PFSK-1 (cell line): ENCODE results near the gene CLN3.

Source experiments
- FOXP2 ChIP-seq: optimal IDR thresholded peaks from 2 replicates; pipeline ENCODE3; 2011; ENCODE audit warnings: borderline replicate concordance, control low read depth, inconsistent platforms; ENCODE audit not compliant: insufficient read depth; ENCODE audit errors: extremely low read length, extremely low read depth
- POLR2AphosphoS5 ChIP-seq: IDR thresholded peaks from 2 replicates; pipeline ENCODE4 v1.6.1; 2012; ENCODE audit warnings: low read depth, mild to moderate bottlenecking, control low read depth, low read length, moderate library complexity
- SIN3A ChIP-seq: IDR thresholded peaks from 2 replicates; pipeline ENCODE4 v1.6.1; 2012; ENCODE audit warnings: mild to moderate bottlenecking, low read length, moderate library complexity, borderline replicate concordance; ENCODE audit not compliant: insufficient read depth
- TAF1 ChIP-seq: IDR thresholded peaks from 2 replicates; pipeline ENCODE4 v1.6.1; 2012; ENCODE audit warnings: low read length, control low read depth, borderline replicate concordance; ENCODE audit not compliant: insufficient read depth
- TF ChIP-seq, protein P1 (sequence below), 2 experiments: IDR thresholded peaks; 2 replicates each; pipeline versions ENCODE4 v1.6.1 to v1.8.0; 2011 to 2012; ENCODE audit warnings: low read depth in 2 of 2, low read length in 2 of 2, control low read depth in 1 of 2, inconsistent platforms in 1 of 2, mild to moderate bottlenecking in 1 of 2, moderate library complexity in 1 of 2; ENCODE audit not compliant: insufficient read depth in 1 of 2

CLN3 gene

DNA sequence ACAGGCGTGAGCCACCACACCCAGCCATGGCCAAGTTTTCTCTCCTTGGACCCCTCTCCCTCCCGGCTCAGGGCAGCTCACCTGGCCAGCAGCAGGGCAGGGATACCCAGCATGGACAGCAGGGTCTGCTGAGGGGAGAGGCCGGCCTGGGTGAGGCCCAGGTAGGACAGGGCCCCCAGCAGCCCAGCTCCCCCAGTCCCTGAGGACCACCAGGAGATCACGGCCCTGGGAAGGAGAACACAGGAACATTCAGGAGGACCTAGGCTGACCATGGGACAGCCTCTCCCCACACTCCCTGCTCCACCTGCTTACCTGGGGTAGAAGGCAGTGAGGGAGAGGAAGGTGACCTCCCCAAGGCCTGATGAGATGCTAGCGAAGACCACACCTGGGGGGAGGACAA lies 5.6 kb downstream of the CLN3 start:
- no peak for TF ChIP-seq SIN3A
- TF ChIP-seq, protein P1, sequence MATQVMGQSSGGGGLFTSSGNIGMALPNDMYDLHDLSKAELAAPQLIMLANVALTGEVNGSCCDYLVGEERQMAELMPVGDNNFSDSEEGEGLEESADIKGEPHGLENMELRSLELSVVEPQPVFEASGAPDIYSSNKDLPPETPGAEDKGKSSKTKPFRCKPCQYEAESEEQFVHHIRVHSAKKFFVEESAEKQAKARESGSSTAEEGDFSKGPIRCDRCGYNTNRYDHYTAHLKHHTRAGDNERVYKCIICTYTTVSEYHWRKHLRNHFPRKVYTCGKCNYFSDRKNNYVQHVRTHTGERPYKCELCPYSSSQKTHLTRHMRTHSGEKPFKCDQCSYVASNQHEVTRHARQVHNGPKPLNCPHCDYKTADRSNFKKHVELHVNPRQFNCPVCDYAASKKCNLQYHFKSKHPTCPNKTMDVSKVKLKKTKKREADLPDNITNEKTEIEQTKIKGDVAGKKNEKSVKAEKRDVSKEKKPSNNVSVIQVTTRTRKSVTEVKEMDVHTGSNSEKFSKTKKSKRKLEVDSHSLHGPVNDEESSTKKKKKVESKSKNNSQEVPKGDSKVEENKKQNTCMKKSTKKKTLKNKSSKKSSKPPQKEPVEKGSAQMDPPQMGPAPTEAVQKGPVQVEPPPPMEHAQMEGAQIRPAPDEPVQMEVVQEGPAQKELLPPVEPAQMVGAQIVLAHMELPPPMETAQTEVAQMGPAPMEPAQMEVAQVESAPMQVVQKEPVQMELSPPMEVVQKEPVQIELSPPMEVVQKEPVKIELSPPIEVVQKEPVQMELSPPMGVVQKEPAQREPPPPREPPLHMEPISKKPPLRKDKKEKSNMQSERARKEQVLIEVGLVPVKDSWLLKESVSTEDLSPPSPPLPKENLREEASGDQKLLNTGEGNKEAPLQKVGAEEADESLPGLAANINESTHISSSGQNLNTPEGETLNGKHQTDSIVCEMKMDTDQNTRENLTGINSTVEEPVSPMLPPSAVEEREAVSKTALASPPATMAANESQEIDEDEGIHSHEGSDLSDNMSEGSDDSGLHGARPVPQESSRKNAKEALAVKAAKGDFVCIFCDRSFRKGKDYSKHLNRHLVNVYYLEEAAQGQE (IDR thresholded peaks at IDR 0.05; ENCODE audit: insufficient read depth in 1 of 2, low read depth in 2 of 2, low read length in 2 of 2) = no peak
- no peak for TF ChIP-seq FOXP2
- TF ChIP-seq TAF1 = no peak
- no peak for TF ChIP-seq POLR2AphosphoS5

DNA sequence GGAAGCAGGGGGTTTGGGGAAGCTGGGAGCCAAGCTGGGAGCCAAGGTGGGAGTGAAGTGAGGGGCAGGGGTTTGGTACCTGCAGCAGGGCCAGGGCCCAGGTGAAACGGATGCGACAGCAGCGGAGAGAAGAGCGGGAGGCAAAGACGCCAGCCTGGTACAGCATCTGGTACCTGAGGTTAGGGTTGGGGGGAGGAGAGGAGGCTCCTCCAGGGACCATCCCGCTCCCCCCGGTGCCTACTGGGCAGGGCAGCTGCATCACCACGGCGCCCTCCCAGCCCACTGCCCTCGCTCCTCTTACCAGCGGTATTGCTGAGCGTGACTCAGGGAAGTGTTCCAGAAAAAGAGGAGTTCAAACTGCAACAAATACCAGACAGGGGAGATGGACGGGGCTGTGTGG lies 9.8 kb downstream of the CLN3 start:
- TF ChIP-seq POLR2AphosphoS5 = no peak
- no peak for TF ChIP-seq SIN3A
- TF ChIP-seq, protein P1 (IDR thresholded peaks at IDR 0.05; ENCODE audit: insufficient read depth in 1 of 2, low read depth in 2 of 2, low read length in 2 of 2) = no peak
- TF ChIP-seq FOXP2 = no peak
- no peak for TF ChIP-seq TAF1

DNA sequence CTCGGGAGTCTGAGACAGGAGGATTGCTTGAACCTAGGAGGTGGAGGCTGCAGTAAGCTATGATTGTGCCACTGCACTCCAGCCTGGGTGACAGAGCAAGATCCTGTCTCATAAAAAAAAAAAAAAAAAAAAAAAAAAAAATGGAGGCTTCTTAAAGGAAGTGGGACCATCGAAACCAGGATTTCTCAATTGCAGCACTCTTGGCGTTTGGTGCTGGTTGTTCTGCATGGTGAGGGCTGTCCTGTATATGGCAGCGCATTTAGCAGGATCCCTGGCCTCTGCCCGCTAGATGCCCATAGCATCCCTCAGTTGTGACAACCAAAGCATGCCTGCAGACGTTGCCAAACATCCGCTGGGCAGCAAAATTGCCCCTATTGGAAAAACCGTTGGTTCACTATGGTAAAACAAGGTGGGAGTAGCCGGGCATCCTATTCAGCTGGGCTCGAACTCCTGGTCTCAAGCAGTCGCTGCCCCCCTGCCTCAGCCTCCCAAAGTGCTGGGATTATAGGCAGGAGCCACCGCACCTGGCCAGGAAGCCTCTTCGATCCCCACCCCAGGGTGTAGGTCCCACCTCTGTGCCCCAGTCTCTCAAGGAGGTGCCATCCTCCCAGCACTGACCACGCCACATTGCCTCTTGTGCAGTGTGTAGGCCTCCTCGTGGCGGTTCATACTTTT lies 13.2 kb downstream of the CLN3 start:
- TF ChIP-seq POLR2AphosphoS5 = no peak
- no peak for TF ChIP-seq FOXP2
- no peak for TF ChIP-seq SIN3A
- TF ChIP-seq, protein P1 (IDR thresholded peaks at IDR 0.05; ENCODE audit: insufficient read depth in 1 of 2, low read depth in 2 of 2, low read length in 2 of 2) = no peak
- no peak for TF ChIP-seq TAF1

DNA sequence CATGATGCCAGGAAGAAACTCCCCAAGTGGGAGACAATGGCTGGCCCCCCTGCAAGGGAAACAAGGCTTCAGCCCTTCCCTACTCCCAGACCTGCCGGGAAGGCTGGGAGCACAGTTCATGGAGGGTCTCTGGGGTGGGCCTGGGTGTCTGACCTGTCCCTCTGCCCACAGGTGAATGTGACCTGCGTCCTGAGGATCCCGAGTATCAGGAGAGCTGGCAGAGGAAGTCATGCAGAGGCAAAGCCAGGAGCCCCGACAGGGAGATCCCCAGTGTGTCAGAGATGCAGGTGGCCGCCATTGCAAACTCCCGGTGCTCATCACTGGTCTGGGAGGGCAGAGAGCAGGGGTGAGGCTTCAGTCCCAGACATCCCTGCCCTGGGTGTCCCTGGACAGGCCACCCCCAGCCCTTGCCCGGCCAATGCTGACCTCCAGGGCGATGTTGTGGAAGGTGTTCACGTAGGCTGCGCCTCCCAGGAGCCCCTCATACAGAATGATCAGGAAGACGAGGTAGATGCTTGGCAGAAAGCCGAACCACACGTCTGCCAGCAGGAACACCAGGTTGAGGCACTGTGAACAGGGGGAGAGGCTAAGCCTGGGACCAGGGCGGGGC lies 14.5 kb downstream of the CLN3 start:
- no peak for TF ChIP-seq POLR2AphosphoS5
- TF ChIP-seq, protein P1 (IDR thresholded peaks at IDR 0.05; ENCODE audit: insufficient read depth in 1 of 2, low read depth in 2 of 2, low read length in 2 of 2) = no peak
- no peak for TF ChIP-seq SIN3A
- no peak for TF ChIP-seq FOXP2

DNA sequence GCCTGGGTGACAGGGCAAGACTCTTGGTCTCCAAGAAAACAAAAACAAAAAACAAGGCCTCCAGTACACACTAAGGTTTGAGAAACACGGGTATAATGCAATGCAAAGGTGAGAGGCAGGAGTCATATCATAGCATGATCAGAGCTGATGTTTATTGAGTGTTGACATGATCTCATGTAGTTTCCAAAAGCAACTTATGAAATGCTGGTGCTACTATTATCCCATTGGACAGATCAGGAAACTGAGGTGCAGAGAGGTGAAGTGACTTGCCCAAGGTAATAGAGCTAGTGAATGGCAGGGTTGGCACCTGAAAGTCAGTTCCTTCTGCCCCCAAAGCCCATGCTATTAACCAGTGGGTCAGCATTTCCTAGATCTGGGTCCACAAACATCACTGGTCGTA lies 16.7 kb downstream of the CLN3 start:
- TF ChIP-seq TAF1 (no peak), FOXP2 (no peak), POLR2AphosphoS5 (no peak), SIN3A (no peak)
- TF ChIP-seq, protein P1 (IDR thresholded peaks at IDR 0.05; ENCODE audit: insufficient read depth in 1 of 2, low read depth in 2 of 2, low read length in 2 of 2) = no peak
